Ammon's horn (tissue), 1 donor: ENCODE data around the gene CDH15.

Experiments used
- DNase-seq: peaks from one replicate; pipeline ENCODE4 v3.0.0-alpha.2; 2016; ENCODE audit warnings: low spot score

Gene CDH15

GRCh38 chr16:89171216-89172170 lies at the start of gene CDH15:
TSS of gene CDH15 (plus strand) at chr16:89171748. CDS start at chr16:89171832, 84 bp downstream.
- peak; percentile 91 for DNase-seq

GRCh38 chr16:89122322-89122851 lies 49.2 kb upstream of the CDH15 start:
- no peak for DNase-seq

- no peak for DNase-seq
Observed at GRCh38 chr16:89123001-89123830, 48.3 kb upstream of the CDH15 start.

- no peak for DNase-seq
Observed at GRCh38 chr16:89123831-89124100, 47.8 kb upstream of the CDH15 start.

GRCh38 chr16:89129378-89129777 lies 42.2 kb upstream of the CDH15 start:
- DNase-seq: no peak

- DNase-seq: no peak
Observed at GRCh38 chr16:89130448-89130847, 41.1 kb upstream of the CDH15 start.

GRCh38 chr16:89131783-89132182 lies 39.8 kb upstream of the CDH15 start:
- no peak for DNase-seq

GRCh38 chr16:89132194-89133005 lies 39.1 kb upstream of the CDH15 start:
- DNase-seq: no peak

- DNase-seq: no peak
Observed at GRCh38 chr16:89133457-89134127, 38.0 kb upstream of the CDH15 start.

GRCh38 chr16:89134269-89134668 lies 37.3 kb upstream of the CDH15 start:
- DNase-seq: no peak

GRCh38 chr16:89135166-89135565 lies 36.4 kb upstream of the CDH15 start:
- no peak for DNase-seq

- DNase-seq: no peak
Observed at GRCh38 chr16:89135971-89136765, 35.4 kb upstream of the CDH15 start.

GRCh38 chr16:89136931-89137330 lies 34.6 kb upstream of the CDH15 start:
- DNase-seq: no peak

- DNase-seq: no peak
Observed at GRCh38 chr16:89137666-89138512, 33.7 kb upstream of the CDH15 start.

GRCh38 chr16:89138513-89138795 lies 33.1 kb upstream of the CDH15 start:
- no peak for DNase-seq

GRCh38 chr16:89138843-89139520 lies 32.6 kb upstream of the CDH15 start:
- DNase-seq: no peak

GRCh38 chr16:89139907-89140361 lies 31.6 kb upstream of the CDH15 start:
- DNase-seq: no peak

GRCh38 chr16:89140401-89140800 lies 31.1 kb upstream of the CDH15 start:
- no peak for DNase-seq
